NCI-H1105 (cell line): ENCODE data around the gene MATCAP1.

Source experiments
- DNase-seq: peaks from one replicate; lab custom pipeline; 2025; lab: John Stamatoyannopoulos, UW

The MATCAP1 gene

DNA sequence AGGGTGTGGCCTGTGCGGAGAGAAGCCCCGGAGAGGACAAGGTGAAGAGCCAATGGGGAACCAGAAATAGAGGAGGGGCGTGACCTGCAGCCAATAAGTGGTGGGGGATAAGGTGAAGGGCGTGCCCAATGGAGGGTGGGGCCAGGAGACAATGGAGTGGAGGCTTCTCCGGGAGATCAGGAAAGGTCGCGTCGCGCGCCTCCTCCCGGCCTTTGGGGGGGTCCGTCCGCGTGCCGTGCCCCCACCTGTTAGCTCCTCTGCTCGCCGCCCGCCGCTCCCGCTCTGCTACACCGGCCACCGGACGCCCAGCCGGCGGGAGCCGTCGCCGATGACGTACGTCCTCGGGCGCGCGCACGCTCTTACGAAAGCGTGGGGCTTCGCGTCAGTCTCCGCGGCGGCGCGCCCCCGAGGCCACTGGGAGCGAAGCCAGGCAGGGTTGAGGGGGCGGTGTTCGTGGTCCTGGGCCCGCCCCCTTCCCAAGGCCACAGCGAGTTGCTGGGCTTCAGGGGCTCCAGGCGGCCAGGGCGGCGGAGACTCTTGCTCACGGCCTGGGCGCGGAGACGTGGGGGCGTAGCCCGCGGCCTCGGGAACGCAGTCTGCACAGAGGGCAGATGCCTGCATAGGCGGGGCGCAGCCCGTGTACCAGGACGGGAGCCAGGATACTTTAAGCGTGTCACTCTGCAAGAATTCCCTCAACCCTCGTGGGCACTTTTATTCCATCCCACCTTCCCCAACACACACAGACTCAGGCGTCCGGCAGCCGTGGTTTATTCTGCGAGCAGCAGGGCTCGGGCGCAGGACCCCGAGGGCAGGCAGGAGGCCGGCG is at the start of gene MATCAP1:
TSS of gene MATCAP1 (minus strand) at position 337 of the 826 bp plus-strand sequence. CDS start 3,353 bp downstream, outside the sequence.
- DNase-seq, result peak; percentile 89

DNA sequence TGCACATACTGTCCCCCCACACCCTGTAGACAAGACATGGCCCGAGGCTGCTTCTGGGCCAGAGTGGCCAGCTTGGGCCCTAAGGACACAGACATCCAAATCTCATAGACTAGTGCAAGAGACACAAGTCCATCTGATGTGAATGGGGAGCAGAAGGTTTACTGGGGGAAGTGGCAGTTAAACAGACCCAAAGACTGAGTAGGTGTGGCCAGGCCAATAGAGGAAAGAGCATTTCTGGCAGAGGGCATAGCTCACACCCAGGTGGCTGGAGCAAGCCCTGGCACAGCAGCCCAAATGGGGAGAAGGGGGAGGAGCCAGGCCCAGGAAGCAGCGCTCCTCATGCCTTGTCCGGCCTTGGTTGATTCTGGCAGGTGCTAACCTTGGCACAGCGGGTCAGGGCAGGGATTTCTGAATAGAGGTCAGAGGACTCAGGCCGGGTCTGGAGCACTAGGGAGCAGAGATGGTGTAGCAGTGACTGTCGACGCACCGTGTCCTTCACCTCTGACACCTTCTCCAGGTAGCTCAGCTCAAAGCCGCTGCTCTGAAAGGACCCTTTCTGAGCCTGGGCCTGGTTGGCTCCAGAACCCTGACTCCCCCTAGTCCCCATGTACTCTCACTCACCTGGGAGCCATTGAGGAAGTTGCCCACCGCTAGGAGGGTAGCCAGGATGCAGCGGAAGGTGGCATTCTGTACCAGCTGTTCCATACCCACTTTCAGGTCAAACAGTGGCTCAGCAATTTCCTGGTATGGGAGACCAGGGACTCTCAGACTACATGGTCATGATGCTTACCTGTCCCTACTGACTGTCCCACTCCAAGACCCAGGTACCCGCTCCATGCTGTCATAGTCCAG is 47.3 kb upstream of the MATCAP1 start:
- no peak for DNase-seq

DNA sequence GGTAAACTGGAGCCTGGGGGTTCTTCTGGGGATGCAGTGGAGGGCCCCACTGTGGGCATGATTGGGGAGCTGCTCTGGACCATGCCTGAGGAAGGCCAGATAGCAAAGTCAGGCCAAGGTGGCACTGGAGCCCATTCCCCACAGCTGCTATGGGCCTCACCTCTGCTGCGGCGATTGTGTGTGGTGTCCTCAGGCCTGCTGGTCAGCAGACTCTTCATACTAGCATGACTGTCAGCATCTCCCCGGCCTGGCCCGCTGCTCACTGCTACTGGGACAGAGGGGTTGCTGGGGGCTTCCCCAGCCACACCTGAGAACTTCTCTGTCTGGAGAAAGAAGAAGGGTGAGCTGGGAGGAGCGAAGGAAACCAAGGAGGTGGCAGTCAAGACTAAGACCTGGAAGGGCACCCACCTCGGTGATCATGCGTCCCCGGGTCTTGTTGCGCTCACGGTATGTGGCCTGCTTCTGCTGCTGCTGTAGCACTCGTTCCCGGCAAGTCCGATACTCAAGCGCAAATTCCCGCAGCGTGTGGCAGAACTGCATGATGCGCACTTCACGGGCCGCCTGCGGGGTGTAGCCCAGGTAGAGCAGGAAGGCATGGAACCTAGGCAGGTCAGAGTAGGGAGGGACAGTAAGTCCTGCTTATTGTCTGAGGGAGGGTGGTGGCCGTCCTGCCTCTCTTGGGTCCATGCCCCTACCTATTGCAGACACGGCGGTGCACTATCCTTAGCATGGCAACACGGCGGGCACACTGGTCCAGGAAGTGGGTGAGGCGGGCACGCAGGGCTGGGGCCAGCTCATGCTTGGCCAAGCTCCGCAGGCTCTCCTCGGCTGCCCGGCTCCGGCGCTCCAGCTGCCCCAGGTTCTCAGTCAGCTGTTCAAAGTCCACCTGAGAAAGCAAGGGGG is 46.4 kb upstream of the MATCAP1 start:
- DNase-seq, result no peak

DNA sequence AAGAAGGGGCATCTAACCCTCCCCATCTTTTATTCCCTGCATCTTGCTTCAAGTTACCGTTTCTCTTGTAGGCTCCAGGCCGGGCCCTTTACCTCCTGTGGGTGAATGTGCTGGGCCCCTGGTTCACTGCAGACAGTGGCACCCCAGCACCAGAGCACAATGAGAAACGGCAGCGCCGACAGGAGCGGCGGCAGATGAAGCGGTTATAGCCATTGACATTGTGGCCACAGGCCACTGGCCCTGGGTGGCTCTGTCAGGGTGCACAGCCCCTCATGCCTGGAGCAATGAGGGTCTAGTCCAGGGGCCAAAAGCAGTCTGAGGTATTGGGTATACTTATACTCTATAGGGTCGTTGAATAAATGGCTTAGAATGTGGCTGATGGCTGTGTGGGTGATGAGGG is 45.1 kb upstream of the MATCAP1 start:
- no peak for DNase-seq

DNA sequence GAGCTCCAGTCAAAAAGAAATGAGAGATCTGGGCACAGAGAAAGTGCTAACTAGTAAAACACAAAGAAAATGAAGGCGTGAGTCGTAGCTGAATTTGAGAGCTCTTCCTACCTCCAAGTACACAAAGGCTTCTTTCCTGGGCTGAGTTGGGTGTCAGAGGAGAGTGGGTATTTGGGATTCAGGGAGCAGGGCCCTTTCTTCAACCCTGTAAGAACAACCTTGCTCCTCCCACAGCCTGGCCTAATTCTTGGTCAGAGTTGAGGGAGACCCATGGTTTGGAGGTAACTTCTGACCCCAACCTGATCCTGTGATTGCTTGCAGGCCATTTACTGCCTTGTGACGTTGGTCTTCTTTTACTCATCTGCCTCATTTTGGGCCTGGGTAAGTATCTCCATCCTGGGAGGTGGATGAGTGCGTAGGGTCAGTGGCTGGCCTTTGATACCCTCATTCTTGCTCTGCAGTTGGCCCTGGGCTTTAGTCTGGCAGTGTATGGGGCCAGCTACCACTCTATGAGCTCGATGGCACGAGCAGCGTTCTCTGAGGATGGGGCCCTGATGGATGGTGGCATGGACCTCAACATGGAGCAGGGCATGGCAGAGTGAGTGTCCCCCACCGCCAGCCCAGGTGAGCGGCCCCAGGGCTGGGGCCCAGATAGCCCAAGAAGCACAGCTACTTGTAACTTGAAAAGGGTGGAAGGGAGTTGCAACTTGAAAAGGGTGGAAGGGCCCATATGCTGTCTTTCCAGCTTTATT is 44.4 kb upstream of the MATCAP1 start:
- no peak for DNase-seq

DNA sequence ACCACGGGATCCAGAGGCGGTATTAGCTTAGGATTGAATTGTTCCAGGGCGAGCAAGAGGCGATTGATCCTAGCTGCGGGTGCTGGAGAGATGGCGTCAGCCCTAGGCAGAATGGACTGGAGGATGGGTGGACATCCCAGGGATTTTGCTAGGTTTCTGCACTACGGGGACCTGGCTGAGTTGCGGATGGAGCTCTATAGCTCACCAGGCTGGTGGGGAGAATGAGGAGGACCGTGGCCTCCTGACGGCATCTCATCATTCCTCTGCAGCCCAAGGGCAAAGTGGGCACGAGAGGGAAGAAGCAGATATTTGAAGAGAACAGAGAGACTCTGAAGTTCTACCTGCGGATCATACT is 43.8 kb upstream of the MATCAP1 start:
- no peak for DNase-seq

DNA sequence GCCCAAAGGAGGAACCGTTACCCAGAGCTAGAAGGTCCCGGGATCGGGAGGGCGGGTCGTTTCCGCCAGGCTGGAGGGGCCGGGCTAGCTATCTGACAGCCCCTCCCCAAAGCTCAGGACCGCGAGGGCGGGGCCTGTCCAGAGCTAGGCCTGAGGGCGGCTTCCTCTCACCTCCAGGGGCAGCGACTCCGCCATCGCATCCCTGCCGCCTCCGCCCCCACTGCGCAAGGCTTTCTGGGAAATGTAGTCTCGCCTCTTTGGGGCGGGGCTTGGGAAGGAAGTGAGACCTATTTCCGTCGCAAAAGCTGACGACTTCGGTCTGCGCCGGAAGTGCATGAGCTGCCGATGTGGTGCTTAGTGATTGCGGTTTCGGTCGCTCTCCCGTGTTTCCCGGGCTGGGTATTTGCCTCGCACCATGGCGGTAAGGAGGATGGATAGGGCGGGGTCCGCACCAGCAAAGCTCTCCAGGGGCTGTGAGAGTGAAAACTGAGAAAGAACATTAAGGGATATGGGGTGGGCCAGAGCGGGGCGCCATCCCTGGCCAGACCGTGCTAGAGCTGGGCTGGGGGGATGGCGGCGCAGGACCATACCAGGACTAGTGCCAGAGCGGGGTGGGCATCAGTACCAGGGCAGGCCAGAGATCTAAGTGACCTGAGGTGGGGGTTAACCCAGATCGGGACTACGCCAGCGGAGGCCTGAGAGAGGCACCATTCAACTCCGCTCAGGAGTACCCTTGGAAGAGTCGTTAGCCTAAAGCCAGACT is 43.2 kb upstream of the MATCAP1 start, which contains the start of gene TMEM208:
TSS of gene TMEM208 (plus strand) at position 327 of the 763 bp plus-strand sequence. CDS start at position 416, 89 bp downstream.
- peak; percentile 86 for DNase-seq

DNA sequence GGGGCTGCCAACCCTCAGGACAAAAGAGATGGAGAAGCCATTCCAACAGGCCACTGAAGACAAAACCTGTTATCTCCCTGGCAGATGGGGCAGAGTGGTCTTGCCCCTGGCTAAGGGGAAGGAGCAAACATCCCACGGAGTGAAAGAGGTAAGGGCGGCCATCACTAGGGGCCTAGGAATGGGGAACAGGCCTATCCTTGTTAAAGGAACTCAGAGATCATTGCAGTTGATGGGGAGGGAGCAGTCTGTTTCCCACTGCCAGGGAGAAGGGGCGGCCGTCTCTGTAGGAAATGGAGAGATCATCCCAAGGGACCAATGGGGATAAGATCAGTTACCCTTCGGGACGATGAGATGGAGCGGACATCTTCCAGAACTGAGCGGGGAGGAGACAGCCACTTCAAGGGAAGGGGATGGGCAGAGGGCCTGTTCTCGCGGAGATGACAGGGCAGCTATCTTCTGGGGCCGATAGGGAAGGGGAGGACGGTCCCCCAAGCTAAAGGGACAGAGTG is 42.6 kb upstream of the MATCAP1 start:
- DNase-seq, result no peak

DNA sequence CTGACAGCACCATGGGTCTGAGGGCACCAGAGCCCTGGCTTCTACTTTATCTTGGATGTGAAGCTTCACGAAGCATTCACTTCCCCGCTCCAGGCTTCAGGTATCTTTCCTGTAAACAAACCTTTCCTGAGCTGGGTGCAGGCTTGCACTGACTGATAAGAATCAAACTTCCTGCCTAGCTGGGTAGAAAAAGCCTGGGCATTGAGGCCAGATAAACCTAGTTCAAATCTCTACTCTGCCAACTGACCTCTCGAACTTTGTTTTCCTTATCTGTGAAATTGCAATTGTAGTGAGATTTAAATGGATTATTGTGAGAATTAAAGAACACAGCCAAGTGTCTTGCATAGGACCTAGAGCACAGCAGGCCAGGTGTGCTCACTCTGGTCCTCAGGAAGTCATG is 40.2 kb upstream of the MATCAP1 start:
- DNase-seq, result no peak

DNA sequence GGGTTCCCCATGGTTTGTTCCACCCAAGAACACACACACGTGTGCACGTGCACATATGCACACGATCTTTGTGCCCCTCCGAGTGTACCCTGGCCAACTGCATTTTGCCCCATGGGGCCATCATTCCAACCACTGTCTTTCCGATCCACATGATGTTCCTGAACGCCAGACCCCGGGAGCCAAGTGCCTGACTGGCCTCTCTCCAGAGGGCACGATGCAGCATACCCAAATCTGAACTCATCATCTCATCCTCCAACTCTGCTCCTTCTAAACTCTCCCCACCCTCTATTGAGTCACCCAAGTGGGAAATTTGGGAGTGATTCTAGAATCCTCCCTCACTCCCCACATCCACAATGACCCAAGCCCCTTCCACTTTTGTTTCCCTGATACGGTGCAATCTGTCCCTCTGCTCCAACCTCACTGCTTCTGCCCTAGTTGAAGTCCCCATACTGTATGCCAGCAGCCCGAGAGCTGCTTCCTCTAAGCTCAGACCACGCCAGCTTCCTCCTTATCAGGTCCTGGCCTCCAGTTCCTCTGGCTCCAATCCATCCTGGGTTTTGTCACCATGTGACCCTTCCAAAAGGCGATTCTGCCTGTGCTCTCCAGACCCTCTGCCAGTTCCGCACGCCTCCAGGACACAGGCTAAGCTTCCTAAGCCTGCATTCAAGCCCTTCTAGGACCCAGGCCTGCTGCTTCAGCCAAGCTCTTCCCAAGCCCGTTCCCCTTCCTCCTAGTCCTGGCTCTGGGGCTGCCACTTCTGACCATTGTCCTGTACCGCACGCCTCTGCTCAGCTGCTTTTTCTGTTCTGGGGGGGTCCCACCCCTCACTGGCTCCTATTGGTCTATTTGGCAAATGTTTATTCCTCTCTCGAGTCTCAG is 33.1 kb upstream of the MATCAP1 start:
- DNase-seq, result no peak

DNA sequence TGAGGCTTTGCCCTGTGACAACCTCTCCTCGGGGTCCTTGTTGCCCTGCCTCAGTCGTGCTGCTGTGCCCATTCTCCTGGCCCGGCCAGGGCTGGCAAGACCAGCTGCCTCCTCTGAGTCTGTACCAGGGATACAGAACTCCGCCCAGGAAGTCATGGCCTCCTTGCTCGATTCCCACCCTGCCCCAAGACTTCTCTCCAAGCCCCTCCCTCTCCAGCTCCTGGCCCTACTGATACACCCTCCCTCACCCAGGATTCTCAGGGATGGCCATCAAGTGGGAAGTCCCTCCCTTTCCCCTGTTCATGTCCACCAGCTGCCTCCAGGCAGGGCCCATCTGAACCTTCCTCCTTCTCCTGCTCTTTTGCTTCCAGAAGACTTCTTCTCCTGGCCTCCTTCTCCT is 31.9 kb upstream of the MATCAP1 start:
- no peak for DNase-seq

DNA sequence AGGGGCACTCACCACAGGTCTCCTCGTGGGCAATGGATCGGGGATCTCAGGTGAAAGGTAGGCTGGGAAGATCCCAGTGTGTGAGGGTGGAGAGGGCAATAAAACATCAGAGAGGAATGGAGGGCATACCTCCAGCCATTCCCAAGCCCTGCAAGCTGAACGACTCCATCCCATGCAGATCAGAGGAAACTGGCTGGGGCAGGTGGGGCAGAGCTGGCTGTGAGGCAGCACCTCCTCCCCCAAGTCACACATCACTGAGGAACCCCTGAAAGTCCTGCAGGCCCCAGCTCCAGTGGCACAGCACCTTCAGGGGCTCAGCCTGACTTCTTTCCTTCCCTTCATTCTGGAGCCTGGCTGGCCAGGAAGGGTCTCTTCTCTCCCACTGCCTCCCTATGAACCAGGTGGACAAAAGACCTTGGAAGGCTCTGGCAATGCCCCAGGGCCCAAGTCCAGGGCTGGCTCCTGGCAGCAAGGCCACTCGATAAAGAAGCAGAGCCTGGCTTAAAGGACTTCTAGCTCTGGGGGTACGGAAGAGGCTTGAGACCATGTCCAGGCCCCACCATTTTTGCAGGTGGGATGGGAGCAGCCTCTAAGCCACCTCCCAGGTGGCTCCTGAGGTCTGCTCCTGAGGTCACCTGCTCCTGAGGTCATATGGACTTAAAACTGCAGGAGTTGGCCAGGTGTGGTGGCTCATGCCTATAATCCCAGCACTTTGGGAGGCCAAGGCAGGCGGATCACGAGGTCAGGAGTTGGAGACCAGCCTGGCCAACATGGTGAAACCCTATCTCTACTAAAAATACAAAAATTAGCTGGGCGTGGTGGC is 29.6 kb upstream of the MATCAP1 start:
- no peak for DNase-seq

DNA sequence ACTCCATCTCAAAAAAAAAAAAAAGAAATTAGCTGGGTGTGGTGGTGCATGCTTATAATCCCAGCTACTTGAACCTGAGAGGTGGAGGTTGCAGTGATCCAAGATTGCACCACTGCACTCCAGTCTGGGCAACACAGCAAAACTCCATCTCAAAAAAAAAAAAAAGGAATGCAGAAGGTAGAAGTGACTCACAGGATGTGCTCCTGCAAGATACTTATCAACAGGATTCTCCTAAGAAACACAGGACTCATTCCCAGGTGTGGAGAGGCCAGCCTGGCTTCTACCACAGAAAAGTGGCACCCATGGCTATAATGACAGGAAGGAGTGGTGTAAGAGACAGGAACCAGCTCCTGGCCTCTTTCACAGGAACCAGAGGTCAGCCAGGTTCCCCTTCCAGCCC is 29.0 kb upstream of the MATCAP1 start:
- DNase-seq, result no peak

DNA sequence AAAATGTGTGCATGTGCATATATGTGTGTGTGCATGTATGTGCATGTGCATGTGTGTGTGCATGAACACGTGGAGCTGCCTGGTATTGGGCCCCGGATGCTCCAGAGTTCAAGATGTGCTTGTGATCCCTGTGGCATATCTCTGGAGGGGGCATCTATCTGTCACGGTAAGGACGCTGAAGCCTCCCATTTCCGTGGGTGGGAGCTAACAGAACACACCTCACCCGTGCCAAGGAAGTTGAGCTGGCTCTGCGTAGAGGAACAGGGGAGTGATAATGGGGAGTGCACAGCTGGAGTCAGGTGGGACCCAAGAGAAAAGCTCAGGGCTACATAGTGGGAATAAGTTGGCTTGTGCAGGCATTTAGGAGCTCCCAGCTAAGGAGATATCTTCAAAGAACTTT is 27.9 kb upstream of the MATCAP1 start:
- no peak for DNase-seq

DNA sequence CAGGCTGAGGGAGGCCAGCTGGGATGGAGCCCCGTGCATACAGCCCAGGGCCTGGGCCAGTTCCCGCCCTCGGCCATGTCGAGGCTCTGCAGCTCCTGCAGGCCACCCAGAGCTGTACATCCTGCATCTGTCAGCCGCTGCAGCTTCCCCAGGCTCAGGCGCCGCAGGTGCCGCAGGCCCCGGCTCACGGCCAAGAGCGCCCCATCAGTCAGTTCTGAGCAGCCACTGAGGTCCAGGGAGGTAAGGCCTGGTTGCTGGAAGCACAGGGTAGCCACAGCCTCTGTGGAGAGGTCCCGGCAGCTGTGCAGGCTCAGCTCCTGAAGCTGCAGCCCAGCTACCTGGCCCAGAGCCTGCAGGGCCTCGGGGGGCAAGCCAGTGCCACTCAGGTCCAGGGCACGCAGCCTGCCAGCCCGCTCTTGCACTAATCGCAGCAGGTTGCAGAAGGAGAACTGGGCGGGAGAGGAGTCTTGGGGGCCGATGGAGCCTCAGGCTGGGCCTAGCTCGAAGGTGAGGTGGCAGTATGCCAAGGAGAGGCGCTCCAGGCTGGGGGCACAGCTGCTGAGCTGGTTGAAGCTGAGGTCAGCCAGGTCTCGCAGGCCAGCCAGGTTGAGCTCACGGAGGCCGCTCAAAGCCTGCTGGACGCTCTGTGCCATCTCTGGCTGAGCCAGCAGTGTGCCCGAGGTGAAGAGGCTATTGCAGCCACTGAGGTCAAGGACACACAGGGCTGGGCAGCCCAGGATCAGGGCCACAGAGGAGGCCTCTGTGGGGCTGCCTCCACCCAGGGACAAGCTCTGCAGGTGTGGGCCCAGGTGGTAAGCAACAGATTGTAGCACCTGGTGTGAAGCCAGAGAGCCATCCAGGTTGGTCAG is 26.5 kb upstream of the MATCAP1 start:
- DNase-seq, result no peak

DNA sequence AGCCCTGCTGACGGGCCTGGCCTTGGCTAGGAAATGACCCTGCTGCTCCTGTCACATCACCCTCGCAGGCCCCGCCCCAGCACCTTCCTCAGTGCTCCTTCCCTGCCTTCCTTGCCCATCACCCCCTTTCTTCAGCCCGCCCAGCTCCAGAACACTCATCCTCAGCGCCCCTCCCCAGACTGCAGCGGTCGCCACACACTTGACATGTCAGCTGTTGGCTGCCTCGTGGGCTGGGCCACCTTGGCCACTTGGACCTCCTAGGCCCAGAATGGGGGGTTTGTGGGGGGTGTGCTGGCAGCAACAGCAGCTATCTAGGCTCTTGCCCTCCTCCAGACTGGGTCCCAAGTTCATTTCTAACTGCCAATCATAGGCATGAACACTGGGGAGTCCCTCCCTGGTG is 25.8 kb upstream of the MATCAP1 start:
- DNase-seq, result no peak

DNA sequence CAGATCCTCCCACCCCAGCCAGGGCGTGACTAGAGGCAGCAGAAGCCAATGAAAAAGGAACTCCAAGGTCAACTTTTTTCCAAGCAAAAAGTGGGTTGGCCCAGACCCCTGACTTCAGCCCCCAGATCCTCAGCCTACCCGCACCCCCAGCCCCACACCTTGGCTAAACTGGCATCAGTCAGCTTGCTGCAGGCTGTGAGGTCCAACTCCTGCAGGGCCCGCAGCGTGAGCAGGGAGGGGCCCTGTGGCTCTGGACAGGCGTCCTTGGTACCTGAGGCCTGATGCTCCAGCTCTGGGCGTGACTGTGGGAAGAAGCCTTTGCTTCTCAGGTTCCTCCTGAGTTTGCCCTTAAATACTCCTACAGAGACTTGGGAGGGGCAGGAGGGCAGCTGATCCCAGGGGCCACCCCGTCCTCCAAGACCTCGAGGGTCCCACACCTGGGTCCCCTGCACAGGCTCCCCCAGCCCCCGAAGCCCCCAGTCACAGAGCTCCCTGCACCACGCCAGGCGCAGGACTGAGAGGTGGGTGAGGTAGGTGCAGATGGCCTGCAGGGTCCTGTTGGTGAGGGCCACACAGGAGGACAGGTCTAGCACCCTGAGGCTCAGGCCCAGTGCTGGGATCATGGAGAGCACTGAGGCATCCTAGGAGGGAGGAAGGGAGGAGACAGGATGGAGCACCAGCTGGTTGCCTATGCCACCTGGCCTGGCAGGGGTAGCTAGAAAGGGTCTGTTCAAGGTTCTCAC is 24.6 kb upstream of the MATCAP1 start:
- no peak for DNase-seq
